EL (cell line): Measurements from ENCODE around the gene RSRC2.
A peak's percentile ranks its signal among the peaks of the same experiment; 100 is the strongest.
"Not testable (repeated sequence)": the region's sequence is repeated elsewhere in the genome, so short reads cannot be mapped to it uniquely, and the experiment has no call there.

Source experiments
- DNase-seq: peaks from one replicate; pipeline ENCODE4 v3.0.0-alpha.2; 2016

The RSRC2 gene

DNA sequence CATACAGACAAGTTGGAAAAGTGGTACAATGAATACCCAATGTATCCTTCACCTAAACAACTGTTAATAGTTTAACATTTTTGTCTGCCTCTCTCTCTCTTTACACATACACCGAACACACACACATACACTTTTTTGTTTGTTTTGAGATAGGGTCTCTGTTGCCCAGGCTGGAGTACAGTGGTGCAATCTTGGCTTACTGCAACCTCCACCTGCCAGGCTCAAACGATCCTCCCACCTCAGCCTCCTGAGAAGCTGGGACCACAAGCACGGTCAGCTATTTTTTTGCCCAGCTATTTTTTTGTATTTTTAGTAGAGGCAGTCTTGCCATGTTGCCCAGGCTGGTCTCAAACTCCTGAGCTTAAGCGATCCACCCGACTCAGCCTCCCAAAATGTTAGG is 42.8 kb downstream of the RSRC2 start:
- DNase-seq, result no peak

DNA sequence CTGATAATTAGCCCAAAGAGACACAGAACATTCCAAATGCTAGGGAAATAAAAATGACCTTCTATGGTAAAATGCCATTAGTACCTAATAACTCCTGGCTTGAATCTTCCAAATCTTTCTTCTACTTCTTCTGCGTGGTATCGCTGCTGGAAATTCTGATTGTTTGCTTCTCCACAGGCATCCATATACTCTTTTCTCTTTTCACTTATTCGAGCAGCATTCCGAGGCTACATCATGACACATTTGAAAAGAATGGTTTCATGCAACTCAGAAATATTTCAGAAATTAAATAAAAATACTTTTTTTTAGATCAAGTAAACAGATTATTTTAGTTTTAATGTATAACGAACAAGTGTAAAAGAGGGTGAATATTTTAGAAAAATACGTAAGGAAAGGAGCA is 44.9 kb downstream of the RSRC2 start:
- peak; percentile 50 for DNase-seq

DNA sequence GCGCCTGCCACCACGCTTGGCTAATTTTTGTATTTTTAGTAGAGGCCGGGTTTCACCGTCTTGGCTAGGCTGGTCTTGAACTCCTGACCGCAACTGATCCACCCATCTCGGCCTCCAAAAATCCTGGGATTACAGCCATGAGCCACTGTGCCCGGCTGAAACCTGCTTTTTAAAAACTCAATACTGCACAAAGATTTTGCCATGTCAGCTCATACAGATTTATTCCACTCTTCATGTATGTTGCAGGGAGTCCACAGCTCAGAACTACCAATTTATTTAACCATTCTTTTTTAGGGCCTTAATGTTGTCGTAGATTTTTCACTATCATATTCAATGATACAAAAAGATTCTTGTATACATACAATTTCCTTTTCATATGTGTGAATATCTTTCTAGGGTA is 46.0 kb downstream of the RSRC2 start:
- DNase-seq, result no peak

DNA sequence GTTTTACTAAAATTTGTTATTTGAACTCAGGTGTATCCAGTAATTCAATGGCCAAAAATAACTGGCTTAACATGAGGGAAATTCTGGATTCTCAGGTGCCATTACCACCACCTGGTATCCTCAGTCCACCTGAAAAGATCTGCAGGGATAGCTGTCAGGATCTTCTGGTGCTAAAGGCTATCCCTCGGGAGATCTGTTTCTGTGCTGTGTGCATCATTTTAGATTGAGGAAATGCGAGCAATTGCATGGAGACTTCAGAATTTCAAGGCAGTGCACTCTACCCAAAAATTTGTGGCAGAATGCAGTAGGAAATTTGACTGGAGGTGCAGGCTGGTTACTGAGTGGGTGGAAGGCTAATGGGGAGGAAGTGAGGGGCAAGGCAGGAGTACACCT is 52.4 kb downstream of the RSRC2 start:
- DNase-seq, result no peak

DNA sequence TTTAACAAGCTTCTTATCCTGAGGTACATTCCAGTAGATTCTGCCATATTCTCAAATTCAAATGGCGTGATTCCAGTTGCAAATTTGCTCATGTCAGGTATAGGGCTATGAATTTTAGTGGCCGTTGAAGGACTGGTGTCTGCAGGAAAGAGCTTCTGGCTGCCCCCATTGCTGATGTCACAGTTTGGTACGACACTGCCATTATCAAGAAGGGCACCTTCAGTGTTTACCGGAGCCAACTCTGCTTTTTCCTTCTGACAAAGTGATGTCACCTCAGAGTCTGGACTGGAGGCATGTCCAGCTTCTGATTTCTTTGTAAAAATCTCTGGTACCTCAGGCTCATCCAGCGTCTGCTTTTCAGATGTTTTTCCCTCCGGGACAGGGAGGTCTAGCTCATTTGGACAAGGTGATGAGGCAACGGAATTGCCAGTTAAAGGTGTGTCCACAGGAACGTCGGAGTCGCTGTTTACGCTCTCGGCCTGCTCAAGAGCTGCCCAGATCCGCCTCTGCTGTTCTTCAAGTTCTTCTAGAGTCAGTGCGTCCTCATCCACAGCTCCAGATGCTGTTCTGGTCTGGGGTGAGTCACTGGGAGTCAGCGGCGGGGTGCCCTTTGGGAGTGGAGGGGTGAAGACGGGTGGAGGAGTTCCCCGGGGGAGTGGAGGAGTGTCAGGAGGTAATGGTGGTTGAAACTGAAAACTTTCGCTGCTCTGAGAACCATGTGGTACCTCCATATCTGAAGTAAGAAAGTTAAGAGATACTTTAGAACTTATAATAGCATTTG is 53.0 kb downstream of the RSRC2 start:
- DNase-seq, result peak; percentile 64

DNA sequence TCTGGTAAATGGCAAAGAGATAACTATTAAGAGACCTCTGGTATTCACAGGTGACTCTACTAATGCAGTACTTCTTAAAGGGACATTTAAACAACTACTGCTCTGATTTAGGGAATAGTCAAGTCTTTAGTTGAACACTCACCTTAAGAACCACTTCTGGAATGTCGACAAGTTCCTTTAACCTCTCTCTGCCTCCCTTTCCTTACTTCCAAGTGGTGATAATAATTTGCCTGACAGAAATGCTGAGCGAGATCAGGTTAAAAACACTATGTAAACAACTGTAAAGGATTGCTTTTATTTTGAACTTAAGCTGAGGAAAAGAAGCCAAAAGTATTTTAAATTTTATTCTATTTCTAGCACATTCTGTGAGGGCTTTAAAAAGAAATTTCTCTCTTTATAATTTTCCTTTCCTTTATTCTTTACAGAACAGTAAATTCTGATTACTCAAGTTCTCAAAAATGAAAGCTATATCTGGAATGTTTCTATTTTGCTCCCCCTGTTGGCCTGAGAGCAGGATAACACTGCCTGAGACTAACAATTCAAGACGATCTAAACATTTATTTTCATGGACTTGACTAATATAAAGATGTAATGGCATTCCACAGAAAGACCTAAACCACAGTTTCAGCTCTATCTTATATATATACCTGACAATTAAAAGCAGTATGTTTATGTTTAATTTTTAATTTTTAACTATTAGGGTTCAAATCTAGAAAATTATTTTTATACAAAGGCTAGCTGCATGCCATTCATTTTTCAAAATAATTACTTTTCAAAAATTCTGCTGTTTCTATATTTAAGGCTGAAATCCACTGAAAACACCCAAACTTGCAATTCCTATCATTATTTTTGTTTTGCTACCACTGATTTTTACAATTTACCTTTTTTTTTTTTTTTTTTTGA is 55.2 kb downstream of the RSRC2 start:
- DNase-seq, result peak; percentile 73

DNA sequence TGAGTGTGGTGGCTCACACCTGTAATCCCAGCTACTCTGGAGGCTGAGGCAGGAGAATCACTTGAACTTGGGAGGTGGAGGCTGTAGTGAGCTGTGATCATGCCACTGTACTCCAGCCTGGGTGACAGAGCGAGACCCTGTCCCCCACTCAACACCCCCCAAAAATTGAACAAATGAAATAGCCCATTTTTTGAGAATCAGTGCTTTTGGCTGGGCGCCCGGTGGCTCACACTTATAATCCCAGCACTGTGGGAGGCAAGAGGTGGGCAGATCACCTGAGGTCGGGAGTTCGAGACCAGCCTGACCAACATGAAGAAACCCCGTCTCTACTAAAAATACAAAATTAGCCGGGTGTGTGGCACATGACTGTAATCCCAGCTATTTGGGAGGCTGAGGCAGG is 56.2 kb downstream of the RSRC2 start:
- not testable (repeated sequence) for DNase-seq

DNA sequence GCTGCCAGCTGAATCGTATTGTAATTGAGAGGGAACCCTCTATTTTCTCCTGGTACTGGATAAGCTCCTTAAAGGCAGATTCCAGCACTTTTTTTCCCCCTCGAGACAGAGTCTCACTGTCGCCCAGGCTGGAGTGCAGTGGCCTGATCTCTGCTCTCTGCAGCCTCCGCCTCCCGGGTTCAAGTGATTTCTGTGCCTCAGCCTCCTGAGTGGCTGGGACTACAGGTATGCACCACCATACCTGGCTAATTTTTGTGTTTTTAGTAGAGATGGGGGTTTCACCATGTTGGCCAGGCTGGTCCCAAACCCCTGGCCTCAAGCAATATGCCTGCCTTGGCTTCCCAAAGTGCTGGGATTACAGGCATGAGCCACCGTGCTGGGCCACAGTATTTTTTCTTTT is 56.9 kb downstream of the RSRC2 start:
- DNase-seq, result not testable (repeated sequence)

DNA sequence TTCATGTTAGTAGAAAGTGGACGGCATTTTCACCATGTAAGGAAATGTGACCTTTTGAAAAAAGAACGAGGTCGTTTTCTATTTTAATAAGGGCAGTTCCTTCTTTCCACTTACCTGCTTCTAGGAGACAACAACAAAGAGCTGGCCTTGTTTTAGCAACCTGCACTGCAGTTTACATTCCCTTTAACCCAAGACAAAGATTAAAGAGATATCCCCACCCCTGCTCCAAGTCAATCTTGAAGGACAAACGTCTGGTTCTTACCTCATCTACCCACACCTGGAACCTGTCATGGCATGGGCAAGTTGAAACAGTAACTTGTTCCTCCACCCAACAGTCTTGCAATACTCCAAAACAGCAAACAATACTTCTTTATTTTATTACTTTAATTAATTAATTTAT is 58.8 kb downstream of the RSRC2 start:
- DNase-seq, result no peak

DNA sequence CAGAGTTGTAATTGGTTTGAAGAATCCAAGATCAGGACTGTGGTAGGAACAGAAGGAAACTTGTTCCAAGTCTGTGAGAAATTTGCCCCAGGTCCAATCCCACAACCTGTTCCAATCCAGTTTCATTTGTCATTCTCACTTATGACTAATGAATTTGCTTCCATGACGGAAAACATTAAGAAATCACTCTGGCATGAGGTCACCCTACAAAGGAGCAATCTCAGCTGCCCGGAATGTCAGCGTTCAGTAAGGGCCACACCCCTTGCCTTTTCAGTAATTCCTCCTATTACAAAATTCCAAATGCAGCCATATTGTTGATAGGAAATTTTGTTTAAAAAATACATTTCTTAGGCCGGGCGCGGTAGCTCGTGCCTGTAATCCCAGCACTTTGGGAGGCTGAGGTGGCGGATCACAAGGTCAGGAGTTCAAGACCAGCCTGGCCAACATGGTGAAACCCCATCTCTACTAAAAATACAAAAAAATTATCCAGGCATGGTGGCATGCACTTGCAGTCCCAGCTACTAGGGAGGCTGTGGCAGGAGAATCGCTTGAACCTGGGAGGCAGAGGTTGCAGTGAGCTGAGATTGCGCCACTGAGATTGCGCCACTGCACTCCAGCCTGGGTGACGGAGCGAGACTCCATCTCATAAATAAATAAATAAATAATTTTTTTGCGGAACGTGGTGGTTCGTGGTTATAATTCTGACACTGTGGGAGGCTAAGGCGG is 62.3 kb downstream of the RSRC2 start:
- DNase-seq, result peak; percentile 98

DNA sequence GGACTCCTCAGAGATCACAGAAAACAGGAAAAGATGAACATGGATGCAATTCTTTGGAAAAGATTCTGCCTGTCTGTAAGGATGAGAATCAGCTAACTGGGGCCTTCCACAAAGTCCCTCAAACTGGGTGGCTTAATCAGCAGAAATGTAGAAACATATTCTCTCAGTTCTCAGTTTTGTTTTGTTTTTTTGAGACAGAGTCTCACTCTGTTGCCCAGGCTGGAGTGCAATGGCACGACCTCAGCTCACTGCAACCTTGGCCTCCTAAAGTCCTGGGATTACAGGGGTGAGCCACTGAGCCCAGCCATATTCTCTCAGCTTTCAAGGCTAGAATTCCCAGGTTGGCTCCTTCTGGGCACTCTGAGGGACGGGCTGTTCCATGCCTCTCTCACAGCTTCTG is 66.1 kb downstream of the RSRC2 start:
- DNase-seq, result no peak

DNA sequence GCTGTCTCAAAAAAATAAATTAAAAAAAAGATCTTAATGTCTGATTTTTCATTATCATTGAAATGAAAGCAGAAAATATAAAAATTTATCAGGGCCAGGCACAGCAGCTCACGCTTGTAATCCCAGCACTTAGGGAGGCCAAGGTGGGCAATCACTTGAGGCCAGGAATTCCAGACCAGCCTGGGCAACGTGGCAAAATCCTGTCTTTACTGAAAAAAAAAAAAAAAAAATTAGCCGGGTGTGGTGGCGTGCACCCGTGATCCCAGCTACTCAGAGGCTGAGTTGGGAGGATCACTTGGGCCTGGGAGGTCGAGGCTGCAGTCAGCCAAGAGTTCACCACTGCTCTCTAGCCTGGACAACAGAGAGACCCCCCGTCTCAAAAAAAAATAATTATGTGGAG is 66.7 kb downstream of the RSRC2 start:
- DNase-seq, result no peak

DNA sequence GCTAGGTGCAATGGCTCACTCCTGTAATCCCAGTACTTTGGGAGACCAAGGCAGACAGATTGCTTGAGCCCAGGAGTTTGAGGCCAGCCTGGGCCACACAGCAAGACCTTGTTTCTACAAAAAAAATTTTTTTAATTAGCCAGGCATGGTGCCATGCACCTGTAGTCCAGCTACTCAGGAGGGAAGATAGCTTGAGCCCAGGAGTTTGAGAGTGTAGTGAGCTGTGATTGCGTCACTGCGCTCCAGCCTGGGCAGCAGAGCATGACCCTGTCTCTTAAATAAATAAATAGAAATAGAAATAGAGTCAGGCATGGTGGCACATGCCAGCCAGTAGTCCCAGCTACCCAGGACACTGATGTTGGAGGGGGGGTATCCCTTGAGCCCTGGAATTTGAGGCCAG is 67.5 kb downstream of the RSRC2 start:
- DNase-seq, result no peak

DNA sequence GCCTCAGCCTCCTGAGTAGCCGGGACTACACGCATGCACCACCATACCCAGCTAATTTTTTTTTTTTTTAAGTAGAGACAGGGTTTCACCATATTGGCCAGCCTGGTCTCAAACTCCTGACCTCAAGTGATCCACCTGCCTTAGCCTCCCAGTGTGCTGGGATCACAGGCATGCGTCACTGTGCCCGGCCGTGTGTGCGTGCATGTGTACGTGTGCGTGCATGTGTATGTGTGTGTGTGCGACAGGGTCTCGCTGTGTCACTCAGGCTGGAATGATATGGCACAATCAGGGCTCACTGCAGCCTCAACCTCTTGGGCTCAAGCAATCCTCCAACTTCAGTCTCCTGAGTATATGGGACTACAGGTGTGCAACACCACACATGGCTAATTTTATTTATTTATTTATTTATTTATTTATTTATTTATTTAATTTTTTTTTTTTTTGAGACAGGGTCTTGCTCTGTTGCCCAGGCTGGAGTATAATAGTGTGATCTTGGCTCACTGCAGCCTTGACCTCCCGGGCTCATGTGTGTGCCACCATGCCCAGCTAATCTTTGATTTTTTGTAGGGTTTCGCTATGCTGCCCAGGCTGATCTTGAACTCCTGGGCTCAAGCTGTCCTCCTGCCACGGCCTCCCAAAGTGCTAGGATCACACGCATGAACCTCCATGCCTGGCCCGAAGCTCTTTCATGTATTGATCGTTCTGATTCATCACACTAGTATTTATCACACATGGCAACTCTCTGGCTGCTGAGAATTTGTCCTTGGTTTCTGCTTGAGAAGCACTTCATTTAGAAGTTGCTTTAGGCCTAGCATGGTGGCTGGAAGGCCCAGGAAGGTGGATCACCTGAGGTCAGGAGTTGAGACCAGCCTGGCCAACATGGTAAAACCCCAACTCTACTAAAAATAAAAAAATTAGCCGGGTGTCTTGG is 68.4 kb downstream of the RSRC2 start:
- no peak for DNase-seq

DNA sequence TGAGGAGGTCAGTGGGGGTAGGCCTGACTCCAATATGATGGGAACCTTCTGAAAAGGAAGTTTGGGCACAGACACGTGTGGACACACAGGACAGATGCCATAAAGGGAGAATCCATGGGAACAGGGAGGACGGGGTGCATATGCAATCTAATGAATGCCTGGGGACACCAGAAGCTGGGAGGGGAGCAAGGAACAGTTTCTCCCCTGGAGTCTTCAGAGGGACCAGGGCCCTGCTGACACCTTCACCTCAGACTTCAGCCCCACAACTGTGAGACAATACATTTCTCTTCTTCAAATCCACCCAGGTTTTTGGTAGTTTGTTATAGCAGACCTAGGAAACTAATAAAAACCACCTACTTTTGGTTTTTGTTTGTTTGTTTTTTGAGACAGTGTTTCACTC is 69.1 kb downstream of the RSRC2 start:
- no peak for DNase-seq

DNA sequence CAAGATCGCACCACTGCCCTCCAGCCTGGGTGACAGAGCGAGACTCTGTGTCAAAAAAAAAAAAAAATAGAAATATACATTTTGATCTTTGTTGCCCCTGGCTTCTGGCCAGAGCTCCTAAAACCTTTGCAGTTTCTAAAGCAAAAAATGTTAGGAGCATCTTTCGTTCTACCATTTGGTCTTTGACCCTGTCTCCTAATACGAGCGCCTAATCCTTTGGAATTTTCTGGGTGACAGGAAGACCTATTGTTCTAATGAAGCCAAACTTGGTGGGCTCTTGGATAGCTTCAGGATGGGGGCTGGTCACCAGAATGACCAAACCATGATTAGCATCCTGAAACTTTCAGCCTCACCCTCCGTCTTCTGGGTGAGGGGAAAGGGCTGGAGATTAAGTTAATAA is 72.0 kb downstream of the RSRC2 start:
- no peak for DNase-seq

DNA sequence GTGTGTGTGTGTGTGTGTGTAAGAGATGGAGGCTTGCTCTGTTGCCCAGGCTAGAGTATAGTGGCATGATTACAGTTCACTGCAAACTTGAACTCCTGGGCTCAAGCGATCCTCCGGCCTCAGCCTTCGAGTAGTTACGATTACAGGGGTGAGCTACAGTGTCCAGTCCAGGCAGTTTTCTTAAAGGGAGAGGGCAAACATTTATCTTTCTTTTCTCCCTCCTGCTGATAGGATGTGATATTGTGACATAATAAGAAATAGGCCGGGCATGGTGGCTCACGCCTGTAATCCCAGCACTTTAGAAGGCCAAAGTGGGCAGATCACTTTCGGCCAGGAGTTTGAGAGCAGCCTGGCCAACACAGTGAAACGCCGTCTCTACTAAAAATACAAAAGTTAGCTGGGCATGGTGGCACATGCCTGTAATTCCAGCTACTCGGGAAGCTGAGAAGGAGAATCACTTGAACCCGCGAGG is 72.5 kb downstream of the RSRC2 start:
- DNase-seq, result no peak
